Hepatocyte (in vitro differentiated cells): ENCODE results near the gene VSNL1. TPM values are rescaled to one million over a fixed set of nuclear protein-coding genes. Genes with fewer than 3 reads are reported as not detected.
A peak's percentile ranks its signal among the peaks of the same experiment; 100 is the strongest.

ENCODE experiments used
- DNase-seq: peaks from one replicate; pipeline ENCODE4 v3.0.0-alpha.2; 2016; ENCODE audit warnings: low spot score
- H2AFZ ChIP-seq: fragments of 200-600 bp; sonication (generic); 2 replicates; pipeline ENCODE4 v1.6.0; 2016; ENCODE audit warnings: antibody characterized with exemption, mild to moderate bottlenecking
- H3K27ac ChIP-seq: fragments of 200-600 bp; sonication (generic); 2 replicates; pipeline ENCODE4 v1.5.1; 2016; ENCODE audit warnings: mild to moderate bottlenecking
- H3K27me3 ChIP-seq: fragments of 200-600 bp; sonication (generic); 2 replicates; pipeline ENCODE4 v1.6.1; 2016
- H3K36me3 ChIP-seq: fragments of 200-600 bp; sonication (generic); replicated peaks from 2 replicates; pipeline ENCODE4 v1.5.1; 2016; ENCODE audit warnings: low read depth; ENCODE audit not compliant: insufficient read depth
- H3K4me1 ChIP-seq: fragments of 200-600 bp; sonication (generic); 2 replicates; pipeline ENCODE4 v1.5.1; 2016; ENCODE audit warnings: mild to moderate bottlenecking, moderate library complexity; ENCODE audit not compliant: insufficient read depth
- H3K4me2 ChIP-seq: fragments of 200-600 bp; sonication (generic); 2 replicates; pipeline ENCODE4 v1.6.0; 2016
- H3K4me3 ChIP-seq: fragments of 200-600 bp; sonication (generic); 2 replicates; pipeline ENCODE4 v1.5.1; 2016; ENCODE audit warnings: mild to moderate bottlenecking
- H3K79me2 ChIP-seq: fragments of 200-600 bp; sonication (generic); 2 replicates; pipeline ENCODE4 v1.6.0; 2017; ENCODE audit warnings: mild to moderate bottlenecking
- H3K9me2 ChIP-seq: fragments of 200-600 bp; sonication (generic); replicated peaks from 2 replicates; pipeline ENCODE4 v1.6.0; 2017; ENCODE audit warnings: mild to moderate bottlenecking; ENCODE audit not compliant: insufficient read depth
- H3K9me3 ChIP-seq: fragments of 200-600 bp; sonication (generic); 2 replicates; pipeline ENCODE4 v1.5.1; 2016; ENCODE audit warnings: low read depth, mild to moderate bottlenecking
- H4K20me1 ChIP-seq: fragments of 200-600 bp; sonication (generic); 2 replicates; pipeline ENCODE4 v1.6.0; 2016; ENCODE audit warnings: mild to moderate bottlenecking; ENCODE audit not compliant: insufficient read depth, poor library complexity, severe bottlenecking
- EZH2 ChIP-seq: fragments of 200-600 bp; sonication (generic); IDR thresholded peaks from 2 replicates; pipeline ENCODE4 v1.6.1; 2016; ENCODE audit warnings: antibody characterized with exemption, mild to moderate bottlenecking, borderline replicate concordance
- EZH2phosphoT487 ChIP-seq: fragments of 200-600 bp; sonication (generic); IDR thresholded peaks from one replicate; pipeline ENCODE4 v1.6.1; 2018; ENCODE audit warnings: antibody characterized with exemption, mild to moderate bottlenecking, low read depth, moderate library complexity; ENCODE audit not compliant: unreplicated experiment, severe bottlenecking
- WGBS: methylation state at CpG from one replicate; pipeline ENCODE4 v1.1.6; 2016; ENCODE audit warnings: low lambda C conversion rate; ENCODE audit errors: missing lambda C conversion rate; 5-methylcytosine and 5-hydroxymethylcytosine counted together
- polyA plus RNA-seq: library from polyadenylated mRNA; unstranded; fragments of >200 nt; fragmentation: Nextera tagmentation; extraction: Ambion mirVana; gene quantifications from 2 replicates; pipeline ENCODE4 v1.2.1, GENCODE V29; 2016
- total RNA-seq: library from RNA; depleted of rRNA; stranded (reverse); fragments of >200 nt; gene quantifications from 2 replicates; pipeline ENCODE4 v1.2.3, GENCODE V29; 2014
- TF ChIP-seq, protein P1 (sequence below): fragments of 200-600 bp; sonication (generic); IDR thresholded peaks from 2 replicates; pipeline ENCODE4 v1.5.1; 2016; ENCODE audit warnings: antibody characterized with exemption, mild to moderate bottlenecking; ENCODE audit not compliant: poor library complexity

VSNL1 gene
- total and polyA plus RNA-seq, 2 experiments from 2014 or later = 9.4 to 16.0 TPM

DNA sequence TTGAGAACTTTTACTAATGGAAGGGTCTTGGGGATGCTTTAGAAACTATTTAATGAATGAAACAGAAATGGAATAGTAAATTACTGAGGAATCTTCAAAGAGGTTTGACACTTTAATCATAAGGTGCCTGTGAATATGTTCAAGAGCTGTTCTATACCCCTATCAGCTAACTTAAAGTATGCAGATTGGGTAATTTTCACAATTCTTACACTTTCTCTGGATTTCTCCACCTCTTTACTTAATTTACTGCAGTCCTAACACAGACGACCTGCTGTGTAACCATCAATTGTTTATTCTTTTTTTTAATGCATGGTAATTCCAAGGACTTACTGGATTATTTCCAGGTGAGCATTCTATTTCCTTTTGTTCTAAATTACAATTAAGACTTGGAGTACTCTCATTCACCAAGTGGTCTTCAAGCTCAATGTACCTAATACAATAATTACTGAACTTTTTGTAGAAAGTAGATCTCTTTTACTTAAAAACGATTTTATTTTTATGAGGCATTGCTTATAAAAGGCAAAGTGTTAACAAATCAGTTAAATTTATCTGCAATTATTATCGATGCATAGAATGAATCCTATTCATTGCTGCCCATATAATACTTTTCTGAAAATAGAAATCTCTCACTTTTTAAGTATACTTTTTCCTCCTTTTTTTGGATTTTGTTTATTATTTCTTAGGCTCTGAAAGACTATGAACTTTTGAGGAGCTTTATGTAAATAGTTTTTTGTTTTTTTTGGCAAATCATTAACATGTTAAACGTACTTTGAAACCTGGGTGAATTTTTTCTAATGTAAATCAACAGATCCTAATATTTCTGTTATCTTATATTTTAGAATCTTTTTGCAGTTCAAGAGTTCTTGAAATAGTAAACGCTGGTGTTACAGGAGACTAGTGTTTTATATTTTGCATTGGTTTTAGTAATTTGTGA is 5.5 kb downstream of the VSNL1 start:
- no peaks in the 10 kb centered on the region for H3K9me3 ChIP-seq
- H3K36me3 ChIP-seq = no peaks in the 10 kb centered on the region
- no peak overlapping the region for H3K27ac ChIP-seq
- peaks cover 14% of the 10 kb centered on the region for H3K27me3 ChIP-seq
- DNase-seq = no peak
- peak overlapping the region; percentile 52 for H3K4me2 ChIP-seq
- TF ChIP-seq EZH2 = no peak
- TF ChIP-seq EZH2phosphoT487 = no peak
- TF ChIP-seq, protein P1, sequence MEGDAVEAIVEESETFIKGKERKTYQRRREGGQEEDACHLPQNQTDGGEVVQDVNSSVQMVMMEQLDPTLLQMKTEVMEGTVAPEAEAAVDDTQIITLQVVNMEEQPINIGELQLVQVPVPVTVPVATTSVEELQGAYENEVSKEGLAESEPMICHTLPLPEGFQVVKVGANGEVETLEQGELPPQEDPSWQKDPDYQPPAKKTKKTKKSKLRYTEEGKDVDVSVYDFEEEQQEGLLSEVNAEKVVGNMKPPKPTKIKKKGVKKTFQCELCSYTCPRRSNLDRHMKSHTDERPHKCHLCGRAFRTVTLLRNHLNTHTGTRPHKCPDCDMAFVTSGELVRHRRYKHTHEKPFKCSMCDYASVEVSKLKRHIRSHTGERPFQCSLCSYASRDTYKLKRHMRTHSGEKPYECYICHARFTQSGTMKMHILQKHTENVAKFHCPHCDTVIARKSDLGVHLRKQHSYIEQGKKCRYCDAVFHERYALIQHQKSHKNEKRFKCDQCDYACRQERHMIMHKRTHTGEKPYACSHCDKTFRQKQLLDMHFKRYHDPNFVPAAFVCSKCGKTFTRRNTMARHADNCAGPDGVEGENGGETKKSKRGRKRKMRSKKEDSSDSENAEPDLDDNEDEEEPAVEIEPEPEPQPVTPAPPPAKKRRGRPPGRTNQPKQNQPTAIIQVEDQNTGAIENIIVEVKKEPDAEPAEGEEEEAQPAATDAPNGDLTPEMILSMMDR = no peak
- H4K20me1 ChIP-seq = no peaks in the 10 kb centered on the region
- no peaks in the 10 kb centered on the region for H3K9me2 ChIP-seq
- H3K4me1 ChIP-seq = no peaks in the 10 kb centered on the region
- H3K79me2 ChIP-seq = peaks cover 3% of the 10 kb centered on the region
- H3K4me3 ChIP-seq = no peak overlapping the region
- 39% methylated on average over 5 of the region's 5 CpGs for WGBS
- H2AFZ ChIP-seq = no peak overlapping the region

DNA sequence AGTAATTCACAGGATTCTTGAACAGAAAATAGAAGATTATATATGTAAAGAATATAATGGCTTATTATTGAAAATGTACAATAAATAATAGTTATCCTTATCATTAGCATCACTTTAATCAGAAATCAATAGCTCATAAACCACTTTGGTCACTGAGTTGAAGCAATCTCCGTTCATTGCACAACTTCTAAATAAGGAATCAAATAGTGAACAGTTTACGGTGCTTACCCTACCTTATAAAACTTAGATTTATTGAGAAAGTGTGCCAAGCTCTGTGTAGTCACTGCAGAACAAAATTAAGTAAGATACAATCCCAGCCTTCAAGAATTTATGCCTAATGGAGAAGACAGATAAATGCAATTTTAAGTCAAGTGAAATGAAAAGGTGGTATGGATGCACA is 6.7 kb downstream of the VSNL1 start:
- H3K4me3 ChIP-seq = no peak overlapping the region
- 67% methylated on average over 2 of the region's 2 CpGs for WGBS
- no peaks in the 10 kb centered on the region for H3K9me2 ChIP-seq
- H4K20me1 ChIP-seq = no peaks in the 10 kb centered on the region
- TF ChIP-seq EZH2 (no peak), EZH2phosphoT487 (no peak)
- TF ChIP-seq, protein P1 = no peak
- H3K27me3 ChIP-seq = peaks cover 14% of the 10 kb centered on the region
- peaks cover 3% of the 10 kb centered on the region for H3K79me2 ChIP-seq
- H2AFZ ChIP-seq = no peak overlapping the region
- no peak overlapping the region for H3K4me2 ChIP-seq
- H3K9me3 ChIP-seq = no peaks in the 10 kb centered on the region
- no peak for DNase-seq
- H3K4me1 ChIP-seq = no peaks in the 10 kb centered on the region
- no peaks in the 10 kb centered on the region for H3K36me3 ChIP-seq
- no peak overlapping the region for H3K27ac ChIP-seq

DNA sequence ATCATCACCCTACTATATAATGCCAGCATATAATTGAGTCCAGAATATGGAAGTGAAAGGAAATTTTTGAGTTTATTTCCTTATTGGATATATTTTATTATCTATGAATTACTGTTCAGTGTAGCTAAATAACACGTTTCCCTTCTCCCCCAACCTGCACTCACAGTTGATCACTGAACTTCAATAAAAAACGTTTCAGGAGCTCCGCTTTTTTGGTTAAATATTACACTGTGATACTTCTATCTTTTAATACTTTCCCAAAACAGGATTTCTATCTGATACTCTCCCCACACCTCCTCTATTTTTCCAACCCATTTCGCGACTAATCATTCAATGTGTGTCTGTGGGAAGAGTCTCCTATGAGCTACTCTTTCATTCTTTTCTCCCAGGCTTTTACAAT is 7.2 kb downstream of the VSNL1 start:
- Histone ChIP-seq H3K9me3 (no peaks in the 10 kb centered on the region), H3K9me2 (no peaks in the 10 kb centered on the region), H3K79me2 (peaks cover 3% of the 10 kb centered on the region), H2AFZ (no peak overlapping the region), H3K4me1 (no peaks in the 10 kb centered on the region), H3K4me2 (no peak overlapping the region), H3K4me3 (no peak overlapping the region), H3K36me3 (no peaks in the 10 kb centered on the region), H3K27me3 (peaks cover 10% of the 10 kb centered on the region), H3K27ac (no peak overlapping the region), H4K20me1 (no peaks in the 10 kb centered on the region)
- no peak for DNase-seq
- TF ChIP-seq EZH2phosphoT487 = no peak
- TF ChIP-seq EZH2 = no peak
- TF ChIP-seq, protein P1 = no peak
- 70% methylated on average over 5 of the region's 5 CpGs for WGBS
